ENCODE data around the gene IFT88.
A peak's percentile ranks its signal among the peaks of the same experiment; 100 is the strongest.

DNA sequence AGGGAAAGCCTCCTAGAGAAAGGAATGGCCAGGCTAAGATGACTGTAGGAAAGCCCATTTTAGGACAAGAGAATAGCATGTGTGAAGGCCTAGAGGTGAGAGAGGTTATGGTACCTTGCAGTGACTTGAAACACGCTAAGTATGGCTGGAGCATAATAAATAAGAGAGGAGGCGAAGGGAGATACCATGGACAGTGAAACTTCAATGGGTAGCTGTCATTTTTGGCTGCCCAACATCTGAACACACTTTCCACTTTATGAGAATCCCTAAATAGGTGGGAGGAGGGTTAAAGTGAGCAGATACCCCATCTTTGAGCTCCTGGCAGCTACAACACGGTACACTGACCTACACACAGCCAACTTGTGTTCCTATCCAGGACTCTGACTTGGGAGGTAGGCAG lies 8.0 kb upstream of the IFT88 start:
- TF ChIP-seq RAD21 (IDR thresholded peaks at IDR 0.05; ENCODE audit: low read depth) (no peak), EP300 (IDR thresholded peaks at IDR 0.05; ENCODE audit: borderline replicate concordance) (no peak), CEBPB (IDR thresholded peaks at IDR 0.05) (no peak), FOXM1 (IDR thresholded peaks at IDR 0.05; ENCODE audit: borderline replicate concordance, low read depth) (no peak), NFIC (IDR thresholded peaks at IDR 0.05) (no peak), TCF12 (IDR thresholded peaks at IDR 0.05; ENCODE audit: low read depth) (no peak), CREB1 (IDR thresholded peaks at IDR 0.05; ENCODE audit: low read depth) (no peak), TAF1 (IDR thresholded peaks at IDR 0.05; ENCODE audit: low read depth) (no peak), ZBTB7A (IDR thresholded peaks at IDR 0.05; ENCODE audit: low read depth) (no peak), EGR1 (IDR thresholded peaks at IDR 0.05) (no peak), YY1 (IDR thresholded peaks at IDR 0.05; ENCODE audit: low read depth) (no peak)
- TF ChIP-seq, protein P1, sequence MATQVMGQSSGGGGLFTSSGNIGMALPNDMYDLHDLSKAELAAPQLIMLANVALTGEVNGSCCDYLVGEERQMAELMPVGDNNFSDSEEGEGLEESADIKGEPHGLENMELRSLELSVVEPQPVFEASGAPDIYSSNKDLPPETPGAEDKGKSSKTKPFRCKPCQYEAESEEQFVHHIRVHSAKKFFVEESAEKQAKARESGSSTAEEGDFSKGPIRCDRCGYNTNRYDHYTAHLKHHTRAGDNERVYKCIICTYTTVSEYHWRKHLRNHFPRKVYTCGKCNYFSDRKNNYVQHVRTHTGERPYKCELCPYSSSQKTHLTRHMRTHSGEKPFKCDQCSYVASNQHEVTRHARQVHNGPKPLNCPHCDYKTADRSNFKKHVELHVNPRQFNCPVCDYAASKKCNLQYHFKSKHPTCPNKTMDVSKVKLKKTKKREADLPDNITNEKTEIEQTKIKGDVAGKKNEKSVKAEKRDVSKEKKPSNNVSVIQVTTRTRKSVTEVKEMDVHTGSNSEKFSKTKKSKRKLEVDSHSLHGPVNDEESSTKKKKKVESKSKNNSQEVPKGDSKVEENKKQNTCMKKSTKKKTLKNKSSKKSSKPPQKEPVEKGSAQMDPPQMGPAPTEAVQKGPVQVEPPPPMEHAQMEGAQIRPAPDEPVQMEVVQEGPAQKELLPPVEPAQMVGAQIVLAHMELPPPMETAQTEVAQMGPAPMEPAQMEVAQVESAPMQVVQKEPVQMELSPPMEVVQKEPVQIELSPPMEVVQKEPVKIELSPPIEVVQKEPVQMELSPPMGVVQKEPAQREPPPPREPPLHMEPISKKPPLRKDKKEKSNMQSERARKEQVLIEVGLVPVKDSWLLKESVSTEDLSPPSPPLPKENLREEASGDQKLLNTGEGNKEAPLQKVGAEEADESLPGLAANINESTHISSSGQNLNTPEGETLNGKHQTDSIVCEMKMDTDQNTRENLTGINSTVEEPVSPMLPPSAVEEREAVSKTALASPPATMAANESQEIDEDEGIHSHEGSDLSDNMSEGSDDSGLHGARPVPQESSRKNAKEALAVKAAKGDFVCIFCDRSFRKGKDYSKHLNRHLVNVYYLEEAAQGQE (IDR thresholded peaks at IDR 0.05; ENCODE audit: low read depth), result peak; percentile 47; the same call in 1 of the 2 replicates
- TF ChIP-seq, protein P2, sequence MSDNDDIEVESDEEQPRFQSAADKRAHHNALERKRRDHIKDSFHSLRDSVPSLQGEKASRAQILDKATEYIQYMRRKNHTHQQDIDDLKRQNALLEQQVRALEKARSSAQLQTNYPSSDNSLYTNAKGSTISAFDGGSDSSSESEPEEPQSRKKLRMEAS (IDR thresholded peaks at IDR 0.05), result no peak
- TF ChIP-seq, protein P3, sequence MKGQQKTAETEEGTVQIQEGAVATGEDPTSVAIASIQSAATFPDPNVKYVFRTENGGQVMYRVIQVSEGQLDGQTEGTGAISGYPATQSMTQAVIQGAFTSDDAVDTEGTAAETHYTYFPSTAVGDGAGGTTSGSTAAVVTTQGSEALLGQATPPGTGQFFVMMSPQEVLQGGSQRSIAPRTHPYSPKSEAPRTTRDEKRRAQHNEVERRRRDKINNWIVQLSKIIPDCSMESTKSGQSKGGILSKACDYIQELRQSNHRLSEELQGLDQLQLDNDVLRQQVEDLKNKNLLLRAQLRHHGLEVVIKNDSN (IDR thresholded peaks at IDR 0.05), result no peak

Measured in Ishikawa (cell line).